ENCODE measurements around the gene IRF2BPL. TPM values are rescaled to one million over a fixed set of nuclear protein-coding genes. Genes with fewer than 3 reads are reported as not detected.

Gene IRF2BPL
- total and polyA plus RNA-seq, 4 donors, result 9.3 to 52.4 (median 38.6) TPM

DNA sequence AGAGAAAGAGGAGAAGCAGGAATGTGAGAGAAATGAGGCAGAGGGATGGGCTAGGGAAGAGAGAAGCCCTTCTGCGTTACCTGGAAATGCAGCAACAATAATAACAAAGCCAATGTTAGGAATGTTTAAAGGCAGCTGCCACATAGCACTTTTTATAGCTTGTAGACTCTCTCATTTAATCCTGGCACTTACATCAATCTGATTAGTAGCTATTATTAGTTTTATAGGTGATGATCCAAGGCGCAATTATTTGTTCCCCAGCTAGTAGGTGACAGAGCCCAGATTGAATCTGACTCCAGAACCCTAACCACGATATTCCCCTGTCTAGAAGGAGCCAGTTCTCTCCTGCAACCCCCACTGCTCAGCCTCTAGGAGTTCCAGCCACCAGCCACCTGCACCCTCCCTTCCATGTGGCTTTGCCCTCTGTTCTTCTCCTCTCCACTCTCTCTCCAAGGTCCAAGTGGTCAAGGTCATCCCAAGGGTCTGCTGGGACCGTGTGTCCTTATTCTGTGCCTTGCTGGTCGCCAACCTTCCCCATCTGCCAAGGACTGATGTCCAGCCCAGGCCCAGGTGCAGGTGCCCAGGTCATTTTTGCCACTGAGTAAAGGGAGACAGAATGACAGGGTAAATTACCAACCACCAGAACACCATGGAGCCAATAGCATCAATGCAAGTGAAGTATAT lies 40.2 kb upstream of the IRF2BPL start:
- DNase-seq (no peak), ATAC-seq (ENCODE audit: insufficient read depth, low FRiP score) (no peak)
- Histone ChIP-seq H3K4me1 (ENCODE audit: control insufficient read depth in 5 of 5, insufficient read depth in 5 of 5, low read length in 5 of 5) (peaks cover 0 to 23% (median 0%) of the 10 kb centered on the region in 5 donors), H3K36me3 (ENCODE audit: control insufficient read depth in 4 of 4, insufficient read depth in 4 of 4, low read length in 4 of 4) (no peaks in the 10 kb centered on the region), H3K27me3 (ENCODE audit: control insufficient read depth in 3 of 3, insufficient read depth in 3 of 3, low read length in 2 of 3) (no peaks in the 10 kb centered on the region), H3K27ac (ENCODE audit: low read depth in 1 of 2, low read length in 1 of 2) (no peak overlapping the region), H3K9ac (ENCODE audit: insufficient read depth in 1 of 2, low read length in 2 of 2) (no peak overlapping the region), H3K4me3 (no peak overlapping the region), H3K9me3 (ENCODE audit: control insufficient read depth in 4 of 4, insufficient read depth in 3 of 4, low read length in 3 of 4) (no peaks in the 10 kb centered on the region)
- TF ChIP-seq, protein P1, sequence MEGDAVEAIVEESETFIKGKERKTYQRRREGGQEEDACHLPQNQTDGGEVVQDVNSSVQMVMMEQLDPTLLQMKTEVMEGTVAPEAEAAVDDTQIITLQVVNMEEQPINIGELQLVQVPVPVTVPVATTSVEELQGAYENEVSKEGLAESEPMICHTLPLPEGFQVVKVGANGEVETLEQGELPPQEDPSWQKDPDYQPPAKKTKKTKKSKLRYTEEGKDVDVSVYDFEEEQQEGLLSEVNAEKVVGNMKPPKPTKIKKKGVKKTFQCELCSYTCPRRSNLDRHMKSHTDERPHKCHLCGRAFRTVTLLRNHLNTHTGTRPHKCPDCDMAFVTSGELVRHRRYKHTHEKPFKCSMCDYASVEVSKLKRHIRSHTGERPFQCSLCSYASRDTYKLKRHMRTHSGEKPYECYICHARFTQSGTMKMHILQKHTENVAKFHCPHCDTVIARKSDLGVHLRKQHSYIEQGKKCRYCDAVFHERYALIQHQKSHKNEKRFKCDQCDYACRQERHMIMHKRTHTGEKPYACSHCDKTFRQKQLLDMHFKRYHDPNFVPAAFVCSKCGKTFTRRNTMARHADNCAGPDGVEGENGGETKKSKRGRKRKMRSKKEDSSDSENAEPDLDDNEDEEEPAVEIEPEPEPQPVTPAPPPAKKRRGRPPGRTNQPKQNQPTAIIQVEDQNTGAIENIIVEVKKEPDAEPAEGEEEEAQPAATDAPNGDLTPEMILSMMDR (IDR thresholded peaks at IDR 0.05; ENCODE audit: control extremely low read depth, extremely low read depth), result no peak
- 69 to 77% methylated on average over 5 of the region's 5 CpGs for WGBS, 2 donors

DNA sequence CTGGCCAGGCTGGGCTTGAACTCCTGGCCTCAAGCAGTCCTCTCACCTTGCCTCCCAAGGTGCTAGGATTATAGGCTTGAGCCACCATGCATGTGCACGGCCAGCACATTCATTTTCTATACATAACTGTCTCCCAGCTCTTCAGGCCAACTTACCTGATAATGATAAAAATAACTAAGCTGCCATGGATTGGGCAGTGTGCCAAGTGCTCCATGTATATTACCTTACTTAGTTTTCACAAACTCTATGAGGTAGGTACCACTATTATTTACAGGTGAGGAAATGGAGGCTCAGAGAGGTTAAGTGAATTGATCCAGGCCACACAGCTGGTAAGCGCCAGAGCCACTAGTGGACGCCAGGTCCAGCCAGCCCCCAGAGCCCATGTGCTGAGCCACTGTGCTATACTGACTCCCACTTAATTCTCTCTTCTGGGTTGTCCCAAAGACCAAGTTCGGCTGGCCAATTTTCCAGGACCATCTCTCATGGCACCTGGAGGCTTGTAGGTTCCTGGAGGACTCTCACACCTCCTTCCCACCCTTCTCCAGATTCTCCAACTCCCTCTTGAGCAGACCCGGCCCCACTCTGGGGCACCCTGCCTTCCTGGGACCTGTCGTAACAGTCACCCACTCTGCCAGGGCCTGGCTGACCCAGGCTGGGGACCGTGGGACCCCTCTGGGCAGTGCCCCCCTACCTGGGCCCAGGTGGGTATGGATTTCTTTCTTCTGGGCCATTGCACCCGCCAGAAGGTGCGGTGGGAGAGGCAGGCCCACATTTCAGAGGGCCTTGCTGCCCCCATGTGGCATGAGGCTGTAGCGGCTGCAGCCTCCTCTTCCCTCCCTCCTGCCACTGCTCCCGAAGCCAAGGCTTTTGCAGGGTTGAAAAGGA lies 39.4 kb upstream of the IRF2BPL start:
- Histone ChIP-seq H3K27ac (ENCODE audit: low read depth in 1 of 2, low read length in 1 of 2) (no peak overlapping the region), H3K9ac (ENCODE audit: insufficient read depth in 1 of 2, low read length in 2 of 2) (no peak overlapping the region), H3K4me1 (ENCODE audit: control insufficient read depth in 5 of 5, insufficient read depth in 5 of 5, low read length in 5 of 5) (peaks cover 0 to 23% (median 0%) of the 10 kb centered on the region in 5 donors), H3K36me3 (ENCODE audit: control insufficient read depth in 4 of 4, insufficient read depth in 4 of 4, low read length in 4 of 4) (no peaks in the 10 kb centered on the region), H3K27me3 (ENCODE audit: control insufficient read depth in 3 of 3, insufficient read depth in 3 of 3, low read length in 2 of 3) (no peaks in the 10 kb centered on the region), H3K9me3 (ENCODE audit: control insufficient read depth in 4 of 4, insufficient read depth in 3 of 4, low read length in 3 of 4) (no peaks in the 10 kb centered on the region), H3K4me3 (no peak overlapping the region)
- DNase-seq (peak; percentile 76 to 79 (median 77)), ATAC-seq (ENCODE audit: insufficient read depth, low FRiP score) (peak; percentile 68)
- TF ChIP-seq, protein P1 (IDR thresholded peaks at IDR 0.05; ENCODE audit: control extremely low read depth, extremely low read depth), result peak; percentile 87
- WGBS, 2 donors, result 45 to 55% methylated on average over 11 of the region's 11 CpGs

DNA sequence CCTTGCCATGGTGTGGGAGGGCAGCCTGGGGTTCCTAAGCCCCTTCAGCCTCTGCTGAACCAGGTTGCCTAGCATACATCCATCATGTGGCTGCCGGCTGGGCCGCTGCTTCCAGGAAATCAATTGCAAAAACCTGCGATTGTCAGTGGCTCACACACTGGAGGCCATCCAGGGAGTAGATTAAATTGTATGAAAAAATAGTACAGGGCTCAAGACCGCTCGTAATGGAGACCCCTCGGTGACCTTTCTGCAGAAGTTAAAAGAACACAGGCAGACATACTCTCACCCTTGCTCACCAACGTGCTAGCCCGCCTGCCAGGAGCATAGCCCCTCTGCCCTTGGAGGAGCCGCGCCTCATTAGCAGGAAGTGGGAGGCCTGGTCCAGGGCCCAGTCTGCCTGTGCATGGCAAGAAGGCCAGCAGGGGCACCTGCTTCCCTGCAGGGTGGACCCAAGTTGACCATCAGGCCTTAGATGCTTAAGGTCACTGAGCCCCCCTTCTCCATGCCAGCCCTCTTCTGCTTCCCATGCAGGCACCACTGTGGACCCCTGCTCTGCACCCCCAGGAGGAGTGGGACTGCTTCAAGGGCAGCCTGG lies 38.2 kb upstream of the IRF2BPL start:
- Histone ChIP-seq H3K4me3 (no peak overlapping the region), H3K27me3 (ENCODE audit: control insufficient read depth in 3 of 3, insufficient read depth in 3 of 3, low read length in 2 of 3) (no peaks in the 10 kb centered on the region), H3K4me1 (ENCODE audit: control insufficient read depth in 5 of 5, insufficient read depth in 5 of 5, low read length in 5 of 5) (peaks cover 0 to 23% (median 0%) of the 10 kb centered on the region in 5 donors), H3K36me3 (ENCODE audit: control insufficient read depth in 4 of 4, insufficient read depth in 4 of 4, low read length in 4 of 4) (no peaks in the 10 kb centered on the region), H3K9ac (ENCODE audit: insufficient read depth in 1 of 2, low read length in 2 of 2) (no peak overlapping the region), H3K27ac (ENCODE audit: low read depth in 1 of 2, low read length in 1 of 2) (no peak overlapping the region), H3K9me3 (ENCODE audit: control insufficient read depth in 4 of 4, insufficient read depth in 3 of 4, low read length in 3 of 4) (no peaks in the 10 kb centered on the region)
- ATAC-seq (ENCODE audit: insufficient read depth, low FRiP score), result no peak
- TF ChIP-seq, protein P1 (IDR thresholded peaks at IDR 0.05; ENCODE audit: control extremely low read depth, extremely low read depth), result no peak
- no peak for DNase-seq
- WGBS, 2 donors, result 49 to 57% methylated on average over 10 of the region's 10 CpGs
